Suprapubic skin (tissue), 4 donors: ENCODE measurements around the gene THRB.

Experiments
- CTCF ChIP-seq, 2 donors: fragments of 200-600 bp in 1 of 2; fragments of 450-650 bp in 1 of 2; sonication (generic) in 1 of 2; IDR thresholded peaks; one replicate each; pipeline ENCODE4 v1.5.1; 2016 to 2019; ENCODE audit warnings: antibody characterized with exemption in 2 of 2, mild to moderate bottlenecking in 1 of 2, moderate library complexity in 1 of 2
- POLR2A ChIP-seq, 2 donors: fragments of 450-650 bp; IDR thresholded peaks; one replicate each; pipeline ENCODE4 v1.6.1; 2017; ENCODE audit warnings: antibody characterized with exemption in 2 of 2, mild to moderate bottlenecking in 2 of 2, moderate library complexity in 2 of 2
- POLR2AphosphoS5 ChIP-seq, 3 donors: sonication (generic); formaldehyde crosslinking; IDR thresholded peaks; one replicate each; pipeline ENCODE4 v1.6.1; 2017; ENCODE audit warnings: antibody characterized with exemption in 3 of 3

GRCh38 chr3:24400450-24400849, 94.2 kb downstream of the THRB start:
- TF ChIP-seq POLR2A (IDR thresholded peaks at IDR 0.05) (no peak), POLR2AphosphoS5 (IDR thresholded peaks at IDR 0.05) (no peak), CTCF (IDR thresholded peaks at IDR 0.05) (no peak)
